PC-3 (cell line): ENCODE data around the gene CYP2B6. TPM values are rescaled to one million over a fixed set of nuclear protein-coding genes. Genes with fewer than 3 reads are reported as not detected.
"Not testable (repeated sequence)": the region's sequence is repeated elsewhere in the genome, so short reads cannot be mapped to it uniquely, and the experiment has no call there.

Source experiments
- ATAC-seq: fragments of 200-7000 bp; cut with Tn5 transposase; 2 replicates; pipeline ENCODE4 v1.9.1; 2020; ENCODE audit warnings: mild to moderate bottlenecking, moderate library complexity
- BruUV-seq: library from RNA; stranded (reverse); fragments of 400-500 nt; replicated peaks from 2 replicates; lab custom pipeline; 2021; lab: Mats Ljungman, UMichigan
- CTCF ChIA-PET: fragments of 300-600 bp; sonication (Branson Sonifier 250); formaldehyde crosslinking; loops from one replicate; lab custom pipeline; 2022; ENCODE audit warnings: antibody characterized with exemption; lab: Charles Lee
- POLR2A ChIA-PET: fragments of 300-600 bp; sonication (Branson Sonifier 250); formaldehyde crosslinking; loops from one replicate; lab custom pipeline; 2022; ENCODE audit warnings: antibody characterized with exemption; ENCODE audit not compliant: unreplicated experiment; lab: Charles Lee
- DNase-seq: peaks from one replicate; pipeline ENCODE4 v3.0.0-alpha.2; 2015
- H2AFZ ChIP-seq: fragments of 300-600 bp; sonication (generic); 2 replicates; pipeline ENCODE4 v1.6.0; 2016; ENCODE audit warnings: antibody characterized with exemption, low read length
- H3F3A ChIP-seq: fragments of 300-600 bp; sonication (generic); one replicate; pipeline ENCODE4 v1.6.0; 2017; ENCODE audit warnings: antibody characterized with exemption, low read length, control low read depth, mild to moderate bottlenecking; ENCODE audit not compliant: unreplicated experiment
- H3K27ac ChIP-seq: fragments of 300-600 bp; sonication (generic); 2 replicates; pipeline ENCODE4 v1.5.1; 2016; ENCODE audit warnings: mild to moderate bottlenecking, low read length
- H3K27me3 ChIP-seq: fragments of 300-600 bp; sonication (generic); 2 replicates; pipeline ENCODE4 v1.6.1; 2016; ENCODE audit warnings: low read length, mixed read lengths
- H3K36me3 ChIP-seq: fragments of 300-600 bp; sonication (generic); 2 replicates; pipeline ENCODE4 v1.6.1; 2016; ENCODE audit warnings: low read depth, mixed run types, low read length, mixed read lengths
- H3K4me1 ChIP-seq: fragments of 300-600 bp; sonication (generic); 2 replicates; pipeline ENCODE4 v1.5.1; 2016; ENCODE audit warnings: low read length; ENCODE audit not compliant: insufficient read depth
- H3K4me2 ChIP-seq: fragments of 300-600 bp; sonication (generic); 2 replicates; pipeline ENCODE4 v1.6.0; 2016; ENCODE audit warnings: low read length
- H3K4me3 ChIP-seq: fragments of 300-600 bp; sonication (generic); 2 replicates; pipeline ENCODE4 v1.5.1; 2016; ENCODE audit warnings: mild to moderate bottlenecking, low read length, mixed read lengths
- H3K79me2 ChIP-seq: fragments of 300-600 bp; sonication (generic); 2 replicates; pipeline ENCODE4 v1.6.1; 2017; ENCODE audit warnings: low read length, mixed read lengths
- H3K9ac ChIP-seq: fragments of 300-600 bp; sonication (generic); 2 replicates; pipeline ENCODE4 v1.6.0; 2016; ENCODE audit warnings: mild to moderate bottlenecking, low read length
- H3K9me2 ChIP-seq: fragments of 300-600 bp; sonication (generic); replicated peaks from 2 replicates; pipeline ENCODE4 v1.6.1; 2016; ENCODE audit warnings: mixed run types, low read length, mixed read lengths
- H3K9me3 ChIP-seq: fragments of 300-600 bp; sonication (generic); 2 replicates; pipeline ENCODE4 v1.6.1; 2016; ENCODE audit warnings: low read length, mixed read lengths
- H4K20me1 ChIP-seq: fragments of 300-600 bp; sonication (generic); 2 replicates; pipeline ENCODE4 v1.6.1; 2016; ENCODE audit warnings: low read length, mixed read lengths
- CTCF ChIP-seq: fragments of 300-600 bp; sonication (generic); conservative IDR thresholded peaks from 2 replicates; pipeline ENCODE4 v1.5.1; 2017; ENCODE audit warnings: antibody characterized with exemption, low read depth, mild to moderate bottlenecking, low read length
- EZH2 ChIP-seq: fragments of 300-600 bp; sonication (generic); IDR thresholded peaks from one replicate; pipeline ENCODE4 v1.6.1; 2017; ENCODE audit warnings: antibody characterized with exemption, mild to moderate bottlenecking, low read length; ENCODE audit not compliant: unreplicated experiment
- EZH2phosphoT487 ChIP-seq: fragments of 300-600 bp; sonication (generic); IDR thresholded peaks from 2 replicates; pipeline ENCODE4 v1.6.1; 2018; ENCODE audit warnings: mild to moderate bottlenecking, antibody characterized with exemption, low read length, borderline replicate concordance
- intact Hi-C: fragments of 100-400 bp; cut with micrococcal nuclease; formaldehyde crosslinking; loops from 2 replicates; pipeline ENCODE4 v1.9.0; 2023
- total RNA-seq: library from RNA; depleted of rRNA; stranded (reverse); fragments of >200 nt; gene quantifications from 2 replicates; pipeline ENCODE4 v1.2.3, GENCODE V29; 2014

The CYP2B6 gene
- total RNA-seq, 1 experiment from 2014 or later: not detected

DNA sequence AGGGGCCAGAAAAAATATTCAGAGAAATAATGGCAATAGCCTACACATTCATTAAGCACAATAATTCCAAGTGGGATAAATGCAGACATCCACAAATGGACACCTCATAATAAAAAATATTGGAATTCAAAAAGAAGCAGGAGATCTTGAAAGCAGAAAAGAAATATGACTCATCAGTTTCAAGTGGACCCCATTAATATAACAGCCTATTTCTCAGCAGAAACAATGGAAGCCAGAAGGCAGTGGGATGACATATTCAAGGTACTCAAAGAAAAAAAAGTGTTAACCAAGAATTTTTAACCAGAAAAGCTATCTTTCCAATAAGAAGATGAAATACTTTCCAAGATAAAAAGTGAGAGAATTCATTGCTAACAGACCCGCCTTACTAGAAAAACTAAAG lies 48.7 kb downstream of the CYP2B6 start:
- BruUV-seq: no TSS peak
- ATAC-seq: no peak

DNA sequence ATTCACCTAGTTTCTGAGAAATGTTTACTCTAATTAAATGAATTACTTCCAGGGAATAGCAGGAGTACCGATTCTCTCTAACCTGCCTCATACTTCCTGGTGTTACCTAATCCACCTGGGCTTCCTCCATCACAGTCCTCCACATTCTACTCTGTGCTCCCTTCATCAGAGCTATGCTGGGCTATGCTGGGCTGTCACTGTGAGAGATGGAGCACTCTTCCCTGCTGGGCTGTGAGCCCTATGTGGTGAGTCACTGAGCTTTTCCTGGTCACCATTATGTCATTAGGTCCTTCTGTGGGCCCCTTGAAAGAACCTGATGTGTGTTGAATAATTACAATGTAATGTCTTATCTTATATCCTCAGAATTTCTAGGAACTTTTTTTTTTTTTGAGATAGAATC lies 54.0 kb downstream of the CYP2B6 start:
- CTCF ChIA-PET, H3K9me2 ChIP-seq, H3K9me3 ChIP-seq, H3K79me2 ChIP-seq, BruUV-seq, H3K27ac ChIP-seq, H3K36me3 ChIP-seq, H3K4me2 ChIP-seq, H2AFZ ChIP-seq, H3K4me1 ChIP-seq, intact Hi-C loops, POLR2A ChIA-PET, H3F3A ChIP-seq, H3K27me3 ChIP-seq, H3K4me3 ChIP-seq, H4K20me1 ChIP-seq, H3K9ac ChIP-seq: not testable (repeated sequence)
- ATAC-seq: peak; percentile 74
- peak; percentile 51 for DNase-seq

More for the DNA sequence above, 48.7 kb downstream of the CYP2B6 start:
- Histone ChIP-seq H3K9ac (no peak overlapping the region), H3F3A (no peaks in the 10 kb centered on the region), H3K79me2 (no peaks in the 10 kb centered on the region), H3K4me3 (no peak overlapping the region), H3K9me2 (no peaks in the 10 kb centered on the region), H3K36me3 (no peaks in the 10 kb centered on the region), H3K4me1 (no peaks in the 10 kb centered on the region), H3K27ac (no peak overlapping the region), H2AFZ (no peak overlapping the region), H3K9me3 (no peaks in the 10 kb centered on the region), H3K27me3 (no peaks in the 10 kb centered on the region), H3K4me2 (no peak overlapping the region), H4K20me1 (no peaks in the 10 kb centered on the region)
- TF ChIP-seq EZH2phosphoT487: no peak
- TF ChIP-seq CTCF: no peak
- no peak for TF ChIP-seq EZH2
- intact Hi-C loops: no loop called here
- no peak for DNase-seq
- ChIA-PET POLR2A (no interaction called here), CTCF (no interaction called here)

DNA sequence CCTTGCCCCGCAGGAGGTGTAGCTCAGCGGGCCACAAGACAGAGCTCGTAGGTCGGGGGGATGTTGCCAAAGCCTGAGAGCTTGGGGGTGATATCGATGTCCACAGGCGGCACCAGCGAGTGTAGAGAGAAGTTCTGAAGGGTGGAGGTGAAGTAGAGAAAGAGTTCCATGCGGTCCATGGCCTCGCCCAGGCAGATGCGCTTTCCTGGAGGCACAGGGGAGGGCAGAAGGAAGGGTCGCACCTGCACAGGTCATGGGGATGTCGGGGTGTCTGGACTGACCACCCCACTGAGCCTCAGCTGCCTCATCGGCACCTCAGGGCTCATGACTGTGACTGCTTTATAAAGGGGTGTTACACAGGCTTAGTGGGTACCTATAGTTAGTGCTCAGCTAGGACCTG lies 59.3 kb downstream of the CYP2B6 start:
- intact Hi-C loops: no loop called here
- H3K36me3 ChIP-seq: no peaks in the 10 kb centered on the region
- ChIA-PET CTCF (no interaction called here), POLR2A (no interaction called here)
- no peaks in the 10 kb centered on the region for H3K27me3 ChIP-seq
- no peak for TF ChIP-seq EZH2
- TF ChIP-seq CTCF: no peak
- no peak for TF ChIP-seq EZH2phosphoT487
- H3K4me1 ChIP-seq: no peaks in the 10 kb centered on the region
- H3K9ac ChIP-seq: no peak overlapping the region
- H3K27ac ChIP-seq: no peak overlapping the region
- no peak for DNase-seq
- H2AFZ ChIP-seq: no peak overlapping the region
- no peak overlapping the region for H3K4me3 ChIP-seq
- no peaks in the 10 kb centered on the region for H3K9me3 ChIP-seq
- H3K79me2 ChIP-seq: no peaks in the 10 kb centered on the region
- H3K4me2 ChIP-seq: no peak overlapping the region
- H3F3A ChIP-seq: no peaks in the 10 kb centered on the region
- no peaks in the 10 kb centered on the region for H3K9me2 ChIP-seq
- H4K20me1 ChIP-seq: no peaks in the 10 kb centered on the region
- no TSS peak for BruUV-seq
- no peak for ATAC-seq

GRCh38 chr19:41052162-41052561 lies 61.1 kb downstream of the CYP2B6 start:
- BruUV-seq, H4K20me1 ChIP-seq, H3K36me3 ChIP-seq, H3K4me3 ChIP-seq, POLR2A ChIA-PET, H3K9ac ChIP-seq, H3F3A ChIP-seq, H3K4me2 ChIP-seq, H3K27me3 ChIP-seq, H3K9me3 ChIP-seq, H2AFZ ChIP-seq, H3K27ac ChIP-seq, DNase-seq, intact Hi-C loops, CTCF ChIA-PET, ATAC-seq, H3K79me2 ChIP-seq, H3K9me2 ChIP-seq, H3K4me1 ChIP-seq: not testable (repeated sequence)

DNA sequence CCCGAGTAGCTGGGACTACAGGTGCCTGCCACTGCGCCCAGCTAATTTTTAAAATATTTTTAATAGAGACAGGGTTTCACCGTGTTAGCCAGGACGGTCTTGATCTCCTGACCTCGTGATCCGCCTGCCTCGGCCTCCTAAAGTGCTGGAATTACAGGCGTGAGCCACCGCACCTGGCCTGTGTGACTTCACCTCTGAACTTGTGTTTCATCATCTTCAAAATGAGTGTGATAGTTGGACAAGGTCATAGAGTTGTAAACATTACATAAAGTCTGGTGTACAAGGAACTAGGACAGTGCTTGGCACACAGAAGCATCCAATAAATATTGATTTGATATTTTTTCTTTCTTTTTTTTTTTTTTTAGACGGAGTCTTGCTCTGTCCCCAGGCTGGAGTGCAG lies 62.2 kb downstream of the CYP2B6 start:
- POLR2A ChIA-PET, H3K9me2 ChIP-seq, H3K36me3 ChIP-seq, H3K27ac ChIP-seq, CTCF ChIA-PET, H3K4me3 ChIP-seq, BruUV-seq, H3K4me1 ChIP-seq, H3K4me2 ChIP-seq, H3K27me3 ChIP-seq, H4K20me1 ChIP-seq, H3K79me2 ChIP-seq, DNase-seq, intact Hi-C loops, H3F3A ChIP-seq, H3K9me3 ChIP-seq, ATAC-seq, H2AFZ ChIP-seq, H3K9ac ChIP-seq: not testable (repeated sequence)
